IPS-18a (cell line): ENCODE measurements around the gene CHKB.

ENCODE experiments used
- H3K27ac ChIP-seq: one replicate; pipeline ENCODE4 v1.5.1; 2013; ENCODE audit warnings: low read length
- H3K27me3 ChIP-seq: one replicate; pipeline ENCODE4 v1.6.1; 2013; ENCODE audit warnings: mild to moderate bottlenecking, low read length; ENCODE audit not compliant: control insufficient read depth, insufficient read depth
- H3K36me3 ChIP-seq: one replicate; pipeline ENCODE4 v1.6.1; 2013; ENCODE audit warnings: low read depth, low read length; ENCODE audit not compliant: control insufficient read depth
- H3K4me1 ChIP-seq: one replicate; pipeline ENCODE4 v1.6.1; 2013; ENCODE audit warnings: low read depth, low read length; ENCODE audit not compliant: control insufficient read depth
- H3K4me3 ChIP-seq: one replicate; pipeline ENCODE4 v1.5.1; 2013; ENCODE audit warnings: low read length
- H3K9ac ChIP-seq: one replicate; pipeline ENCODE4 v1.6.1; 2013; ENCODE audit warnings: mild to moderate bottlenecking, low read length, moderate library complexity
- H3K9me3 ChIP-seq: one replicate; pipeline ENCODE4 v1.6.1; 2013; ENCODE audit warnings: low read depth, low read length; ENCODE audit not compliant: control insufficient read depth

The CHKB gene

DNA sequence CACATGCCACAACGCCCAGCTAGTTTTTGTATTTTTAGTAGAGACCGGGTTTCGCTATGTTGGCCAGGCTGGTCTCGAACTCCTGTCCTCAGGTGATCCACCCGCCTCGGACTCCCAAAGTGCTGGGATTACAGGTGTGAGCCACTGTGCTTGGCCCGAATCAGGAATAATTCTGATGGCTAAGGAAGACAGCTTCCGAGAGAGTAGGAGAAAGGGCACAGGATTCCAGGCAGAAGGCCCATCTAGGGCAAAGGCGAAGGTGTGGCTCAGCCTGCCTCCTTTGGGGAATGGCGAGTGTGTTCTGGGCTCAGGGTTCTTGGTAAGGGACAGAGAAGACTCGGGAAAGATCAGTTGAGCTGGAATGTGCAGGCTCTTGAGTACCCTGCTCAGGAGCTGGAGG lies 18.4 kb downstream of the CHKB start:
- Histone ChIP-seq H3K27me3 (peaks cover 16% of the 10 kb centered on the region), H3K27ac (no peak overlapping the region), H3K4me1 (no peaks in the 10 kb centered on the region), H3K9ac (no peak overlapping the region), H3K36me3 (peaks cover 12% of the 10 kb centered on the region), H3K9me3 (no peaks in the 10 kb centered on the region), H3K4me3 (no peak overlapping the region)

- Histone ChIP-seq H3K27ac (no peak overlapping the region), H3K4me1 (no peaks in the 10 kb centered on the region), H3K27me3 (peaks cover 16% of the 10 kb centered on the region), H3K4me3 (peak overlapping the region; percentile 91), H3K9ac (no peak overlapping the region), H3K36me3 (peaks cover 6% of the 10 kb centered on the region), H3K9me3 (no peaks in the 10 kb centered on the region)
These were observed 19.1 kb downstream of the CHKB start for GRCh38 chr22:50563413-50564160.

DNA sequence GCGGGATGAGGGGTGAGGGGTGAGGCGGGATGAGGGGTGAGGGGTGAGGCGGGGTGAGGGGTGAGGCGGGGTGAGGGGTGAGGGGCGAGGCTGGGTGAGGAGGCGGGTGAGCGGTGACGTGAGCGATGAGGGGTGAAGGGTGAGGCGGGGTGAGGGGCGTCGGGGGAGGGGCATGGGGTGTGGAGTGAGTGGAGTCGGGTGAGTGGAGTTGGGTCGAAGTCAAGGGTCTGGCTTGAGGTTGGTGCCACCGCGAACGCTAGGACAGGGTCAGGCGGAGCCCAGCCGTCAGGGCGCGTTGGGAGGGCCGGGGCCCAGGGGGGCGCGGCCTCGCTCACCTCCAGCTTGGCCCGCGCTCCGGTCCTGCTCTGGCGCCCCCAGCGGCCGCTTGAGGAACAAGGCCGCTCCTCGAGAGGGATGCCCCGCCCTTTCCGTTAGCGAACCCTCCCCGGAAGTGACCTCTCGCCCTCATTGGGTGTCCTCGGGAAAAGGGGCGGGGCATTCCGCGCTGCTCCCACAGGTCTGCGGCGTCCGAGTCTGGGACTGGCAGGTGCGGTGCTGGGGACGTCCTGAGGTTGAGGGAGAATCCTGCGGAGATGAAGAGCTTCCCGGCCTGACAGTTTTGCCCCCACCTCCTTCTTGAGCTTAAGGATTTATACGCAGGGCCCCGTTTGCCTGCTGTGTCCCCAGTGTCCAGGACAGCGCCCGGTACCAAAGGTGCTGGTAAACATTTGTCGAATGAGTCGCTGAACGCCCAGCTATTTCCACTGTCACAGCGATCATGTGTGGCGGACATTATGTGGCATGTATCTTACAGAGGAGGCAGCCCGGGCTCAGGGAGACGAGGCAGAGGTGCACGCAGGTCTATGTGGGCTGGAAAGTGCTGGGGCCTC lies 19.9 kb downstream of the CHKB start, which contains the start of gene SYCE3:
Gene SYCE3 (minus strand): TSS at position 397 of the 890 bp plus-strand sequence. CDS start 6,514 bp downstream, outside the sequence.
- no peak within 1 kb of the TSS for H3K9ac ChIP-seq
- peak within 1 kb of the TSS; percentile 91 for H3K4me3 ChIP-seq
- H3K27me3 ChIP-seq: peaks cover 16% of the 10 kb centered on the region
- H3K27ac ChIP-seq: no peak within 1 kb of the TSS
- no peaks in the 10 kb centered on the region for H3K9me3 ChIP-seq
- peaks cover 3% of the 10 kb centered on the region for H3K36me3 ChIP-seq
- no peaks in the 10 kb centered on the region for H3K4me1 ChIP-seq

DNA sequence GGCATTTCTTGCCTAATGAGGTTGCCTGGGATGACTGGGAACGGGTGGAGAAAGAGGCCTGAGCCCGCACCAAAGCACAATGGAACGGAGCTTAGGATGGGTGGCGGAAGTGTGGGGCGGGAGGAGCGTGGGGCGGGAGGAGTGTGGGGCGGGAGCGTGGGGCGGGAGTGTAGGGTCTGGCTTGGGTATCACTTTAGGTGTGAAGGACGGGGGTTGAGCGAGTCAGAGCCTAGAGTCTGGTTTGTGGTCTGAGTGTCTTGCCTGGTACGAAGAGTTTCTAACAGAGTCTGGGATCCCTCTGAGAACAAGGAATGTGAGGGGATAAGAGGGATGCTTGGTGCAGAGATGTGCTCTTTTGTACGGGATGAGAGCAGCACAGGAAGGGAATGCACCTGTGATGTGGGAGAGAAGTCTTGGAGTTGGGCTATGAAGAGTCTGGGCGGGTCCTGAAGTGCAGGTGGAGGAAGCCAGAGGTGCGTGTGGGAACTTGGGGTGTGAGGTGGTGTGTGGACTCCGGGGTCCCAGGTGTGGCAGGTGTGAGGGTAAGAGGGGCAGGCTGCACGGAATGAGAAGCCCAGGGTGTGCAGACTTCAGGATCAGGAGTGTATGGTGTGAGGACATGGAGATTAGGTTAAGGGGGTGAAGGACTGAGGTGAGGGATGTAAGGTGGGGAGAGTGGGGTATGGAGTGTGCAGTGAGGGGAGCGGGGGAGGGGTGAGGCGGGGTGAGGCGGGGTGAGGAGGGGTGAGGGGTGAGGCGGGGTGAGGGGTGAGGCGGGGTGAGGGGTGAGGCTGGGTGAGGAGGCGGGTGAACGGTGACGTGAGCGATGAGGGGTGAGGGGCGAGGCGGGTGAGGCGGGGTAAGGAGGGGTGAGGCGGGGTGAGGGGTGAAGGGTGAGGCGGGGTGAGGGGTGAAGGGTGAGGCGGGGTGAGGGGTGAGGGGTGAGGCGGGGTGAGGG lies 21.0 kb downstream of the CHKB start:
- Histone ChIP-seq H3K27ac (no peak overlapping the region), H3K27me3 (peaks cover 16% of the 10 kb centered on the region), H3K9me3 (no peaks in the 10 kb centered on the region), H3K4me1 (no peaks in the 10 kb centered on the region), H3K4me3 (no peak overlapping the region), H3K9ac (no peak overlapping the region), H3K36me3 (no peaks in the 10 kb centered on the region)

DNA sequence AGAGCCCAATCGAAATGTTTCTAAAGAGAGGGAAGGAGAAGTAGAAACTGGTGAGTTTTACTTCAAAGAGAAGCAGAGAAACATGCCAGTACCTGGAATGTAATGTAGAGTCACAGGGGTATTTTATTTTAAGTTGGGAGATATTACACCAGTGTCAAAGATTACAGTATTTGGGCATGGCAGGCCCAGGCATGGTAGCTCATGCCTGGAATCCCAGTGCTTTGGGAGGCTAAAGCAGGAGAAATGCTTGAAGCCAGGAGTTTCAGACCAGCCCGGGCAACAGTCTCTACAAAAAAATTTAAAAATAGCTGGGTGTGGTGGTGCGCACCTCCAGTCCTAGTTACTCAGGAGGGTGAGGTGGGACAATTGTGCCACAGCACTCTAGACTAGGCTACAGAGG lies 22.6 kb downstream of the CHKB start:
- Histone ChIP-seq H3K9ac (no peak overlapping the region), H3K27ac (no peak overlapping the region), H3K4me1 (peaks cover 3% of the 10 kb centered on the region), H3K4me3 (no peak overlapping the region), H3K9me3 (no peaks in the 10 kb centered on the region), H3K27me3 (peaks cover 16% of the 10 kb centered on the region), H3K36me3 (no peaks in the 10 kb centered on the region)

DNA sequence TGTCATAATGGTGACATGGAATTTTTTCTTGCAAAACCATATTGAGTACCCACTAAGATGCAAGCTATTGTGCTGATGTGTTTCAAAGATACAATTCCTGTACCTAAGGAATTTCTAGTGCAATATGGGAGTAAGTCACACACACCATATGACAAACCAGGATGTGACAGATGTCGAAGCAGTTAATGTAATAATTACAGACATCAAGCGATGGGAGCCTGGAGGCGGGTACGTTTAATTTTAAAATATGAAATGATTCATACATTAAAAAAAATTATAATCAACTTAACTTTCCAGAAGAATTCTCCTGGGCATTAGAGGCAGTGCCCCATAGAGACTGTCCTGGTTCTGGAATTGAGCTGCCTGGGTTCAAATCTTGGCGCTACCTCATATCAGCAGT lies 25.9 kb downstream of the CHKB start:
- Histone ChIP-seq H3K9ac (no peak overlapping the region), H3K36me3 (no peaks in the 10 kb centered on the region), H3K4me1 (peaks cover 3% of the 10 kb centered on the region), H3K27ac (no peak overlapping the region), H3K9me3 (no peaks in the 10 kb centered on the region), H3K4me3 (no peak overlapping the region), H3K27me3 (no peaks in the 10 kb centered on the region)

GRCh38 chr22:50553310-50553709 lies 29.3 kb downstream of the CHKB start:
- Histone ChIP-seq H3K4me1 (peaks cover 3% of the 10 kb centered on the region), H3K27ac (no peak overlapping the region), H3K9me3 (no peaks in the 10 kb centered on the region), H3K9ac (no peak overlapping the region), H3K4me3 (no peak overlapping the region), H3K36me3 (no peaks in the 10 kb centered on the region), H3K27me3 (no peaks in the 10 kb centered on the region)

DNA sequence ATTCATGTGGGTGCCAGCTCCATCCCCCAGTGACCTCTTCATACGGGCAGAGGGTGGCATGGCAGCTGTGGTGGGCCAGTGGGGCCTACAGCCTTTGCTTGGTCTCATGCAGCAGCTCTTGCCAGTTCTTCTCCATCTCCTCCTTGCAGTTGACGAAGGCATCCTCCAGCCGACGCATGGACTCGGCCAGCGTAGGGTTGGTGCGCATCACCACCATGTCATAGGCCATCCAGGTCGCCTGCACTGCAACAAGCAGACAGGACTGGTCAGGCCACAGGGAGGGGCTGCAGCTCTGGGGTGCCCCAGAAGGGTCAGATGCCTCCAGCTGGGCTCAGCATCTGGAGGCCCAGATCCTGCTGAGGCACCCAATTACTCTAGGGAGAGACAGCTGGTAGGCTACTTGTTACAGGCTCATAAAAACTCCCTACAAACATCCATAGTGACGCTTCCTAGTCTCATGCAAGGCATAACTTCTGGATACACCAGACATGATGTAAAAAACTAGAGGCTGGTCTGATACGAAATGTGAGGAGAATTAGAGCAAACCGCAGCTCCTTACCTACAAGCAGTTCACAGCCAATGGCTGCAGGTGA lies 31.4 kb downstream of the CHKB start:
- H3K4me3 ChIP-seq: no peak overlapping the region
- no peaks in the 10 kb centered on the region for H3K36me3 ChIP-seq
- H3K9ac ChIP-seq: no peak overlapping the region
- H3K27me3 ChIP-seq: no peaks in the 10 kb centered on the region
- no peak overlapping the region for H3K27ac ChIP-seq
- H3K9me3 ChIP-seq: no peaks in the 10 kb centered on the region
- H3K4me1 ChIP-seq: peaks cover 3% of the 10 kb centered on the region

DNA sequence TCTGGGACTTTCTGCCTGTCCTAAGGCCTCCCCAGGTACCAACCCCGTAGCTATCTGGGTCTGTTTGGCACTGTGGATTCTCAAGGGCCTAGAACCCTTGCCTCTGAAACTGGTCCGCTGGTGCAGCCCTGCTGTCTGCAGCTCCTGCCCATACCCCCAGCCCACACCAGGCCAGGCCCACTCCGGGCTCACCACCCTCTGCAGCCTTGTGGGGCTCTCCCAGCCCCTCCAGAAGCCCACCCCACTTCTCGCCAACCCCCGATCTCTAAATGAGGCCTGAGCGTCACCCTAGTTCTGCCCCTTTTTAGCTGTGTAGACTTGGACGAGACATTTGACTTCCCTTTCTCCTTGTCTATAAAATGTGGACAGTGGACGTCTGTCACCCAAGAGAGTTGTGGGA lies 32.3 kb downstream of the CHKB start:
- Histone ChIP-seq H3K36me3 (no peaks in the 10 kb centered on the region), H3K9ac (no peak overlapping the region)

GRCh38 chr22:50548921-50549790 lies 33.5 kb downstream of the CHKB start:
- Histone ChIP-seq H3K4me3 (no peak overlapping the region), H3K9me3 (no peaks in the 10 kb centered on the region), H3K36me3 (no peaks in the 10 kb centered on the region), H3K27ac (no peak overlapping the region), H3K4me1 (no peaks in the 10 kb centered on the region), H3K27me3 (peaks cover 13% of the 10 kb centered on the region), H3K9ac (no peak overlapping the region)

More for the DNA sequence above, 32.3 kb downstream of the CHKB start:
- Histone ChIP-seq H3K27ac (no peak overlapping the region), H3K9me3 (no peaks in the 10 kb centered on the region), H3K27me3 (peaks cover under 1% of the 10 kb centered on the region), H3K4me1 (peaks cover 3% of the 10 kb centered on the region), H3K4me3 (no peak overlapping the region)
